Body of pancreas (tissue), 4 donors: Measurements from ENCODE around the gene CDKN2C.

Experiments
- POLR2A ChIP-seq, 3 donors: fragments of 450-650 bp; IDR thresholded peaks; one replicate each; pipeline ENCODE4 v1.6.1; 2016; ENCODE audit warnings: antibody characterized with exemption in 3 of 3, mild to moderate bottlenecking in 2 of 3
- TF ChIP-seq, protein P1 (sequence below), 7 experiments: fragments of 450-650 bp in 4 of 7; fragments of 200-600 bp in 3 of 7; sonication (generic) in 3 of 7; IDR thresholded peaks; one replicate each; pipeline ENCODE4 v1.5.1; 2016 to 2019; ENCODE audit warnings: antibody characterized with exemption in 7 of 7

DNA sequence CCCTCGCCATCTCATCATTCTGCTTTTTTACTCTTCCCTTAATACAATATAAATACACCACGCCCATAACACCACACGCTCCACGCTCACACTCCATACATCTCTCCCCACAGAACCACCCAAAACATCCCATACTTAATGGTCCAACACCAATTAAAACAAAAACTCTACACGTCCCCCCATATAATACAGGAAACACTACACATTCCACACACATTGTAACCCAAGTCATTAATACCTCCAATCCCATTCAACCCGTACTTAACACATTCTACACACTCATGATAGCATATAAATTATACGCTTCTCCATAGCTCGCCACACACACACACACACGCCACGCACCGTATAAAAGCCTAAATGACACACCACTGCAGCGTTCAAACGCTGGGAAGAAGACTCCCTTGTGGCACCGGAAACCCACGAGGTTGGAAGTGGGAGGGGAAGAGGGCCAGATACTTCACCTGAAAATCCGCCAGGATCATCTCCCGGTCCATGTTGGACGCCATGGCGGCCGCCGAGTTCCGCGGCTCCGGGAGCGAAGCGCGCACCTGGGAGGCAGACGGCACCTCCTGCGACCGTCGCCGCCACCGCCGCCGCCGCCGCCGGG lies 10.6 kb upstream of the CDKN2C start:
- TF ChIP-seq, protein P1, sequence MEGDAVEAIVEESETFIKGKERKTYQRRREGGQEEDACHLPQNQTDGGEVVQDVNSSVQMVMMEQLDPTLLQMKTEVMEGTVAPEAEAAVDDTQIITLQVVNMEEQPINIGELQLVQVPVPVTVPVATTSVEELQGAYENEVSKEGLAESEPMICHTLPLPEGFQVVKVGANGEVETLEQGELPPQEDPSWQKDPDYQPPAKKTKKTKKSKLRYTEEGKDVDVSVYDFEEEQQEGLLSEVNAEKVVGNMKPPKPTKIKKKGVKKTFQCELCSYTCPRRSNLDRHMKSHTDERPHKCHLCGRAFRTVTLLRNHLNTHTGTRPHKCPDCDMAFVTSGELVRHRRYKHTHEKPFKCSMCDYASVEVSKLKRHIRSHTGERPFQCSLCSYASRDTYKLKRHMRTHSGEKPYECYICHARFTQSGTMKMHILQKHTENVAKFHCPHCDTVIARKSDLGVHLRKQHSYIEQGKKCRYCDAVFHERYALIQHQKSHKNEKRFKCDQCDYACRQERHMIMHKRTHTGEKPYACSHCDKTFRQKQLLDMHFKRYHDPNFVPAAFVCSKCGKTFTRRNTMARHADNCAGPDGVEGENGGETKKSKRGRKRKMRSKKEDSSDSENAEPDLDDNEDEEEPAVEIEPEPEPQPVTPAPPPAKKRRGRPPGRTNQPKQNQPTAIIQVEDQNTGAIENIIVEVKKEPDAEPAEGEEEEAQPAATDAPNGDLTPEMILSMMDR (IDR thresholded peaks at IDR 0.05), result no peak
- no peak for TF ChIP-seq POLR2A (IDR thresholded peaks at IDR 0.05)
